ENCODE measurements around the gene DDX28.

The DDX28 gene, protein sequence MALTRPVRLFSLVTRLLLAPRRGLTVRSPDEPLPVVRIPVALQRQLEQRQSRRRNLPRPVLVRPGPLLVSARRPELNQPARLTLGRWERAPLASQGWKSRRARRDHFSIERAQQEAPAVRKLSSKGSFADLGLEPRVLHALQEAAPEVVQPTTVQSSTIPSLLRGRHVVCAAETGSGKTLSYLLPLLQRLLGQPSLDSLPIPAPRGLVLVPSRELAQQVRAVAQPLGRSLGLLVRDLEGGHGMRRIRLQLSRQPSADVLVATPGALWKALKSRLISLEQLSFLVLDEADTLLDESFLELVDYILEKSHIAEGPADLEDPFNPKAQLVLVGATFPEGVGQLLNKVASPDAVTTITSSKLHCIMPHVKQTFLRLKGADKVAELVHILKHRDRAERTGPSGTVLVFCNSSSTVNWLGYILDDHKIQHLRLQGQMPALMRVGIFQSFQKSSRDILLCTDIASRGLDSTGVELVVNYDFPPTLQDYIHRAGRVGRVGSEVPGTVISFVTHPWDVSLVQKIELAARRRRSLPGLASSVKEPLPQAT

GRCh38 chr16:68022728-68023537 is at the start of gene DDX28, which contains the start of gene DUS2:
DDX28 (minus strand) TSS chr16:68023232; CDS start chr16:68023202, 30 bp downstream.
DUS2 (plus strand) TSS chr16:68023284; CDS start chr16:68038024, 14,740 bp downstream.
- peak; percentile 93 for DNase-seq (ENCODE audit: low read depth)

DNA sequence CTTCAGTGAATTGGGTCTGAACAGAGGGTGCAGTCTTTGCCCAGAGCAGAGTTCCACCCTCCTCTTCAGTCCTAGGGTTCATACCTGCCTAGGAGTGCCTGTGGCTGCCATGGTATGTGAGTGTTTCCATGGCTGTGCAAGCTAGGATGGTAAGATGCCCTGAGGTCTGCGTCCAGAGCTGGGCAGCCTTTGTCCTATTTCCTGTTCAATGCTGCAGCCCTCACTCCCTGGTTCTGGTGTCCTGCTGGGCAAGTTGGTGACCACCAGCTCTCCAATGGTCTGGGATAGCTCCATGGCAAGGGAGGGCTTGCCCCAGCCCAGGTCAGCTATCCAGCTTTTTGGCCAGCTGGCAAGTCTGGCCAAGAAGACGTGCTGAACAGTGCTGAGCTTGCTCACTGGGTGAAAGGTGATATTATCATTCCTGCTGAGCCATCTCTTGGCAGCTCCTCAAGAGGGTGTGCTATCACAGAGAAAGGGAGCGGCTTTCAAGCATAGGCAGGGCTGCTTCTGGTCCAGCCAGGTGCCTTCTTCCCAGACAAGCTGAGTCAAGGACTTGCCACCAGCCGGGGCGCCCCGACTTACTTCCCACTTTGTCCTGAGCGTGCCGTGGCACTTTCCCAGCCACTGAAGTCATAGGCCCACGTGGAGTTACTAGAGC is 49.1 kb upstream of the DDX28 start:
- no peak for DNase-seq (ENCODE audit: low read depth)

GRCh38 chr16:68071518-68071901 is 48.5 kb upstream of the DDX28 start:
- DNase-seq (ENCODE audit: low read depth) = no peak

- DNase-seq (ENCODE audit: low read depth) = no peak
These were observed 47.9 kb upstream of the DDX28 start for GRCh38 chr16:68070806-68071517.

DNA sequence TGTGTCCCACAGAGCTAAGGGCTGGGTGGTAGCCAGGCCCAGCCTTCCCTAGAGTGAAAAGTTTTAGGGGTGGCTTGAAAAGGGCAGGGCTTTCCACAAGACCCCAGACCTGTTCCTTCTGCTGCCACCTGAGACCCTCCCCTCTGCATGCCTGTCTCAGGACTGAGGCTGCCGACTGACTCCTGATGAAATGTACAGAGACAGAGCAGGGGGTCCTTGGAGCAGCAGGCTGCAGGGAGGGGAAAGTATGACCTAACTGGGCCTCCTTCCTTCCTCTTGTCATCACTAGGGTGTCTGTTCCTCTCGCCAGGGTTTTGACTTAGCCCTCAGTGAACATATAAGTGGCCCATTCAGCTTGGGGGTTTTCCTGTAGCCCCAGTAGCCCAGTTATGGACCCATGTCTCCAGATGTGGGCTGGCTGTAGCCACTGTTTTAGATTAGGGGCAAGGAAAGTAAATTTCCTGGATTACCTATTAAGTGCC is 47.3 kb upstream of the DDX28 start:
- DNase-seq (ENCODE audit: low read depth) = no peak

DNA sequence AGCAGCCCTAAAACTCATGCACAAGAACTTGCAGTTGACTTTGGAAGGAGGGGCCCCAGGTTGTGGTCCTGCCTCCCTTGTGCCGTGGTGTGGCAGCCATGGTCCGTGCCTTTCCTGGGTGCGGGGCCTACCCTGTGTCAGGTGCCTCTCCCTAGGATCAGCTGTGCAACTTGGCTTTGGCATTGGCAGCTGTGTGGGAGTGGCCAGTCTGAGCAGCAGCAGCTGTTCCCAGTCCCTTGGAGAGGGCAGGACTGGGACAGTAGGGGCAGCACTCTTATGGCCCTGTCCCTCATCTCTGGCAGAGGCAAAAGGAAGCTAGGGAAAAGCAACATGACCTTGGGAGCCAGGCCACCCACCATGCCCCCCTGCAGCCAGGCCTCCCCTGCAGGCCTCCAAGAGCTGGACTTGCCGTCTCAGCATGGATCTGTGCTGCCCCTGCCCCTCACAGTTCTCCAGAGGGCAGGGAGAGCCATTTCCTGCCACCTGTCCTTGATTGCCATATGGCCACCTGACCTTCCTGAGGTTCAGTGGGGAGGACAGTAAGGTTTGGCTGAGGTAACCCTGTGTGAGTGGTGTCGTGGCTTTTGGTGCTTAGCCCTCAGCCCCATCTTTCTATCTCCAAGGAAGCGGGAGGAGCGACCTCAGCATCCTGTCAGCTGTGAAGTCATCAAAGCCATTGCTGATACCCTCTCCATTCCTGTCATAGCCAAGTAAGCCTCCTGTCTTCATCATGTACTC is 46.6 kb upstream of the DDX28 start:
- DNase-seq (ENCODE audit: low read depth) = no peak

DNA sequence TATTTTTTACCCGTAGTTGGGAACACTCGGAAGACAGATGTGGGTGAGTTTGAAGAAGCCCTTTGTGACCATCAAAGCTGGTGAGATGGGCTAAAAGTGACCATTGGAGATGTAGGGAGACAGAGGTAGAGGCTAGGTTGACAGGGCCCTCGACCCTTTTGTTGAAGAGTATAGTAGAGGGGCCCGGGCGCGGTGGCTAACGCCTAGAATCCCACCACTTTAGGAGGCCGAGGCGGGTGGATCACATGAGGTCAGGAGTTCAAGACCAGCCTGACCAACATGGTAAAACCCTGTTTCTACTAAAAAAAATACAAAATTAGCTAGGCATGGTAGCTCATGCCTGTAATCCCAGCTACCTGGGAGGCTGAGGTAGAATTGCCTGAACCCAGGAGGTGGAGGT is 45.9 kb upstream of the DDX28 start:
- DNase-seq (ENCODE audit: low read depth) = no peak

DNA sequence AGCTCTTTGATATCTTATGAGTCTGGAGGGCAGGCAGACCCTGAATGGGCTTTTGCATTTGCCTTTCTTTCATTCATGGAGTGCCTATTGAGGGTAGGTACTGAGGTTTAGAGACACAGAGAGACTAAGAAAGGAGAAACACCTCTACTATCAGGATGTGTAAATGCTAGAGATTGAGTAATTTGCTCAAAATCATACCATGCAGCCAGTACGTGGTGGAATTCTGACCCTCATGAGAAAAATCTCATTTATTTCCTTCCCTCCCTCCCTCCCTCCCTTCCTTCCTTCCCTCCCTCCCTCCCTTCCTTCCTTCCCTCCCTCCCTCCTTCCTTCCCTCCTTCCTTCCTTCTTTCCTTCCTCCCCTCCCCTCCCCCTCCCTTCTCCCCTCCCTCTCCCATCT is 43.7 kb upstream of the DDX28 start:
- DNase-seq (ENCODE audit: low read depth) = no peak

DNA sequence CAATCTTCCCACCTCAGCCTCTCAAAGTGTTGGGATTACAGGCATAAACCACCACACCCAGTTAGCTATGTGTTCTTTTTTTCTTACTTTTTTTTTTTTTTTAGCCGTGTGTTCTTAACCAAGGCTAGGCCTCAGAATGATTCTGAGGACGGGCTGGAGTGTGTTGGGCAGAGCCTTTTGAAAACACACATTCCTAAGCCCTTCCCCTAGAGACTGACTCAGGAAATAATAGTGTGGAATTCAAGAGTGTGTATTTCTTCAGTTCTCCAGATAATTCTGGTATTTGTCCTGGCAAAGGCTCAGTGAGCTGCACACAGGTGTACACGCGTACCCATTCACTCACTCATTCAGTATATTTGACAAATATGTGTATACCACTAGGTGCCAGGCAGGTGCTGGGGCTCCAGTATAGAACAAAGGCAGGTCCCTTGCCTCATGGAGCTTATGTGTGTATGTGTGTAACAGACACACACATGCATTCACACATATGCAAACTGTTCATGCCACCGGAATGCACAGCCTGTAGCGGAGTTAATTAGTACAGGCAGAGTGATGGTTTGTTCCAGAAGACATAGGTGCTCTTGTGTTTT is 42.8 kb upstream of the DDX28 start:
- no peak for DNase-seq (ENCODE audit: low read depth)

DNA sequence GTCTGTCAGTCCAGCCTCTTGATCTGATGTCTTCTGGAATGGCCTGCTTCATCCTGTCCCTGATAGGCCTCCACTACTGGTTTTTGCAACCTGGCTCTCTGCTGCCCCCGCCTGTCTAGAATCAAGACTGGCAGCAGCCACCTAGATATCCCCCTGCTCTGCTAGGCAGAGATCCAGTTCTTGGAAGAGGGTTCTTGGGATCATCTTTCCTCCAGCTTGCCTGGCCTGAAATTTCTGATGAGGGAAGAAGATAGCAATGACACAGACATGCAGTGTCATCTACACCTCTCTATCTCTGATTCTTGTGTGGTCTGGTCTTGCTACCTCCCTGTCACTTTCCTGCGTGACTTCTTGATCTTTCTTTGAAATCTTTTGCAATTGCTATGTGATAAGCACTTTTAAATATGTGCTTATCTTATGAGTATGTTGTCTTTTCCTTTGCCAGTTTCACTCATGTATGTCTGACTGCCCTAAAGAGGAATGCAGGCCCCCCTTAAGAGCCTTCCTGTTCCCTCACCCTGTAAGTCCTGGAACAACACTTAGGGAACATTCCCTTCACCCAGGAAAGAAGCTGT is 41.8 kb upstream of the DDX28 start:
- peak; percentile 64 for DNase-seq (ENCODE audit: low read depth)

DNA sequence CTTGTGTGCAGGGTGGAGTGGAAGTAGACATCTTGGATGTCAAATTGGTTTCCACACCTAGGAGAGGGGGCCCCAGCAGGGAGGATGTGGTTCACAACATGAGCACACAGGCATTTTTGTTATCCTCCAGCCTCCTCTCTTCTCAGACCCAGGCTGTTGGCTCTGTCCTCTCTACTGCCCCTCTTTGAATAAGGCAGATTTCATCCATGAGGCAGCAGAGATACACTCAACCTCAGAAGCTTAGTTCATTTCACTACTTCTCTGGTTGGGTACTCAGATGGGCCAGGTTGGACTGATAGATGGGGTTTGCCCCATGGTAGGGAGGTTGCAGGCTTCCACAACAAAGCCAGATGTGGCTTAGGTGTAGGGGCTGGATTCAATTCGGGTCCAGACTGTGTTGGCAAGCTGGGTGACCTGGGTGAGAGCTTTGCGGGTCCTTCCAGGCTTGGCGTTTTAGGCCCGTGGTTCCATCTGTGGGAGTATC is 39.9 kb upstream of the DDX28 start:
- no peak for DNase-seq (ENCODE audit: low read depth)

- DNase-seq (ENCODE audit: low read depth) = no peak
These were observed 38.4 kb upstream of the DDX28 start for GRCh38 chr16:68061396-68061795.

DNA sequence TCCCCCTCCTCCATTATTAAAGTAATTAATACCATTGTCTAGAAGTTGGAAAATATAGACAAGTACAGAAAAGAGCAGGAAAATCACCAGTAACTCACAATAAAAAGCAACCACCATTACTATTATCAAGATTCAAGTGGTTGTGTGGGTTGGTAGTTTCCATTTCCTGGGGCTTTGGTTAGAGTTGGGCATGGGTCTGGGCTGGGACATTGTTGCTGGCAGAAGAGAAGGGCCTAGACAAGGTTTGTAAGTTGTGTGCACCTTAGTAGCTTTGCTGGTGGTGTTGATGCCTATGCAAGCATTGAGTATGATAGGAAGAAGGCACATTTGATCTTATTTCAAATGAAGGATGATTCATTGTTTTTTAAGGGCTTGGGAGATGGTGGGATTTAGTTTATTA is 36.8 kb upstream of the DDX28 start:
- DNase-seq (ENCODE audit: low read depth) = no peak

GRCh38 chr16:68055395-68055794 is 32.4 kb upstream of the DDX28 start:
- DNase-seq (ENCODE audit: low read depth) = no peak

GRCh38 chr16:68049449-68049848 is 26.4 kb upstream of the DDX28 start:
- no peak for DNase-seq (ENCODE audit: low read depth)

- no peak for DNase-seq (ENCODE audit: low read depth)
These were observed 25.0 kb upstream of the DDX28 start for GRCh38 chr16:68047987-68048386.

GRCh38 chr16:68046106-68046505 is 23.1 kb upstream of the DDX28 start:
- no peak for DNase-seq (ENCODE audit: low read depth)

DNA sequence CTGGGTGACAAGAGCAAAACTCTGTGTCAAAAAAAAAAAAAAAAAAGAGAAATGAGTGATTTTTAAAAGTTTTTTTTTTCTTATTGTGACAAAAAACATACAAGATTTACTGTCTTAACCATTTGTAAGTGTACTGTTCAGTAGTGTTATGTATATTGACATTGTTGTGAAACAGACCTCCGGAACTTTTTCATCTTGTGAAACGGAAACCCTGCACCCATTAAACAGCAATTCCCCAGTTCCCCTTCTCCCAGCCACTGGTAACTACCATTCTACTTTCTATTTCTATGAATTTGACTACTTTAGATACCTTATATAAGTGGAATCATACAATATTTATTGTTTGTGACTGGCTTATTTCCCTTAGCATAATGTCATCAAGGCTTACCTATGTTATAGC is 18.8 kb upstream of the DDX28 start:
- DNase-seq (ENCODE audit: low read depth) = no peak

- DNase-seq (ENCODE audit: low read depth) = peak; percentile 84
These were observed 17.7 kb upstream of the DDX28 start for GRCh38 chr16:68040506-68041288.
